ENCODE data around the gene USP24.

GRCh38 chr1:55150880-55151588 lies 64.1 kb downstream of the USP24 start:
- no peak for TF ChIP-seq ZNF274 (IDR thresholded peaks at IDR 0.05; ENCODE audit: low read depth, low read length)
- TF ChIP-seq YY1 (IDR thresholded peaks at IDR 0.05; ENCODE audit: insufficient read depth, insufficient read length), result no peak
- TF ChIP-seq SUZ12 (IDR thresholded peaks at IDR 0.05; ENCODE audit: extremely low read depth, insufficient read depth, insufficient read length), result no peak
